H1 (cell line): ENCODE data around the gene FKBP2. TPM values are rescaled to one million over a fixed set of nuclear protein-coding genes. Genes with fewer than 3 reads are reported as not detected.

Experiments used
- CTCF ChIA-PET: fragments of 300-600 bp; sonication (Branson Sonifier 250); formaldehyde crosslinking; loops from one replicate; lab custom pipeline; 2021; ENCODE audit not compliant: partially characterized antibody; lab: Charles Lee
- POLR2A ChIA-PET: fragments of 300-600 bp; sonication (Branson Sonifier 250); formaldehyde crosslinking; loops from one replicate; lab custom pipeline; 2021; ENCODE audit warnings: inconsistent platforms; ENCODE audit not compliant: partially characterized antibody; lab: Charles Lee
- DNase-seq, 2 experiments: peaks; one replicate each; pipeline versions ENCODE4 v3.0.0 to v3.0.0-alpha.2; 2010 to 2022; ENCODE audit warnings: low spot score in 2 of 2, low read depth in 1 of 2, mixed read lengths in 1 of 2
- FAIRE-seq: peaks from 2 replicates; lab custom pipeline; 2011; peaks lifted over from hg19 to GRCh38; lab: Jason Lieb, UNC
- H2AFZ ChIP-seq: 2 replicates; pipeline ENCODE4 v1.8.1; 2012; ENCODE audit warnings: low read length, inconsistent platforms
- H2AK5ac ChIP-seq: 2 replicates; pipeline ENCODE4 v1.6.1; 2013; ENCODE audit warnings: low read depth, low read length
- H2BK120ac ChIP-seq: replicated peaks from 2 replicates; pipeline ENCODE3; 2013; ENCODE audit warnings: low read depth, low read length, inconsistent platforms
- H2BK12ac ChIP-seq: 2 replicates; pipeline ENCODE4 v1.6.1; 2013; ENCODE audit warnings: low read depth, low read length
- H2BK15ac ChIP-seq: 2 replicates; pipeline ENCODE4 v1.6.1; 2013; ENCODE audit warnings: low read length
- H2BK20ac ChIP-seq: 2 replicates; pipeline ENCODE4 v1.6.1; 2013; ENCODE audit warnings: low read length
- H2BK5ac ChIP-seq: 2 replicates; pipeline ENCODE4 v1.6.1; 2013; ENCODE audit warnings: low read depth, low read length
- H3K14ac ChIP-seq: 2 replicates; pipeline ENCODE4 v1.6.1; 2013; ENCODE audit warnings: inconsistent platforms; ENCODE audit not compliant: insufficient read length
- H3K18ac ChIP-seq: 2 replicates; pipeline ENCODE4 v1.6.1; 2013; ENCODE audit warnings: low read length; ENCODE audit errors: extremely low read depth
- H3K23ac ChIP-seq: 2 replicates; pipeline ENCODE4 v1.6.1; 2013; ENCODE audit warnings: inconsistent platforms; ENCODE audit not compliant: insufficient read length
- H3K23me2 ChIP-seq: 2 replicates; pipeline ENCODE4 v1.6.1; 2013; ENCODE audit warnings: low read depth, low read length
- H3K27ac ChIP-seq: 2 replicates; pipeline ENCODE4 v1.6.1; 2011; ENCODE audit warnings: low read depth, low read length, inconsistent platforms
- H3K27me3 ChIP-seq, 4 experiments: replicated peaks in 1 of 4; 1 replicate in 1 of 4; 2 replicates in 3 of 4; pipeline versions ENCODE4 v1.6.1 to v1.8.1; 2011 to 2013; ENCODE audit warnings: low read length in 3 of 4, mild to moderate bottlenecking in 3 of 4, inconsistent platforms in 2 of 4, mixed read lengths in 2 of 4, moderate library complexity in 1 of 4; ENCODE audit not compliant: control insufficient read depth in 3 of 4, insufficient read depth in 3 of 4; ENCODE audit errors: extremely low read depth in 1 of 4
- H3K36me3 ChIP-seq, 4 experiments: 2 replicates each; pipeline versions ENCODE4 v1.6.1 to v1.8.1; 2011 to 2013; ENCODE audit warnings: mild to moderate bottlenecking in 4 of 4, low read length in 3 of 4, moderate library complexity in 2 of 4, control low read depth in 1 of 4, inconsistent platforms in 1 of 4; ENCODE audit not compliant: insufficient read depth in 4 of 4, control insufficient read depth in 2 of 4
- H3K4ac ChIP-seq: replicated peaks from 2 replicates; pipeline ENCODE3; 2013; ENCODE audit warnings: low read length, low read depth, mixed read lengths, inconsistent platforms; ENCODE audit not compliant: insufficient read length
- H3K4me1 ChIP-seq, 4 experiments: replicated peaks in 1 of 4; 1 replicate in 1 of 4; 2 replicates in 3 of 4; pipeline versions ENCODE4 v1.6.1 to v1.8.1; 2011 to 2013; ENCODE audit warnings: low read length in 3 of 4, inconsistent platforms in 2 of 4, mixed read lengths in 1 of 4; ENCODE audit not compliant: insufficient read depth in 4 of 4, control insufficient read depth in 3 of 4
- H3K4me2 ChIP-seq, 2 experiments: 2 replicates each; pipeline versions ENCODE4 v1.6.1 to v1.8.1; 2011 to 2013; ENCODE audit warnings: low read depth in 2 of 2, low read length in 2 of 2, control low read depth in 1 of 2, inconsistent platforms in 1 of 2, mild to moderate bottlenecking in 1 of 2; ENCODE audit not compliant: insufficient read depth in 1 of 2
- H3K4me3 ChIP-seq, 4 experiments: fragments of 200-600, 300-600 bp in 1 of 4; sonication (generic), shearing (Covaris generic), sonication (Bioruptor Twin) in 1 of 4; 2 replicates each; pipeline versions ENCODE4 v1.5.1 to v1.8.1; 2011 to 2016; ENCODE audit warnings: low read length in 4 of 4, low read depth in 3 of 4, control low read depth in 2 of 4, inconsistent platforms in 2 of 4, mild to moderate bottlenecking in 2 of 4, mixed read lengths in 1 of 4, moderate library complexity in 1 of 4; ENCODE audit not compliant: insufficient read depth in 2 of 4; ENCODE audit errors: extremely low read depth in 1 of 4
- H3K56ac ChIP-seq: replicated peaks from 2 replicates; pipeline ENCODE3; 2013; ENCODE audit warnings: low read depth, mild to moderate bottlenecking, mixed read lengths, low read length, inconsistent platforms; ENCODE audit not compliant: insufficient read length
- H3K79me1 ChIP-seq: 2 replicates; pipeline ENCODE4 v1.6.1; 2013; ENCODE audit warnings: low read depth, low read length, control low read depth
- H3K79me2 ChIP-seq, 2 experiments: 2 replicates each; pipeline versions ENCODE4 v1.6.1 to v1.8.1; 2012 to 2013; ENCODE audit warnings: low read length in 2 of 2, mild to moderate bottlenecking in 2 of 2, inconsistent platforms in 1 of 2; ENCODE audit not compliant: insufficient read depth in 2 of 2, control insufficient read depth in 1 of 2
- H3K9ac ChIP-seq, 4 experiments: replicated peaks in 1 of 4; 1 replicate in 1 of 4; 2 replicates in 3 of 4; pipeline versions ENCODE4 v1.6.1 to v1.8.1; 2011 to 2013; ENCODE audit warnings: low read depth in 3 of 4, low read length in 3 of 4, control low read depth in 2 of 4, mild to moderate bottlenecking in 2 of 4, moderate library complexity in 2 of 4, inconsistent platforms in 1 of 4; ENCODE audit errors: extremely low read depth in 1 of 4
- H3K9me3 ChIP-seq, 2 experiments: 2 replicates each; pipeline versions ENCODE4 v1.6.1 to v1.8.1; 2012 to 2013; ENCODE audit warnings: mild to moderate bottlenecking in 2 of 2, moderate library complexity in 2 of 2, control low read depth in 1 of 2, inconsistent platforms in 1 of 2, low read depth in 1 of 2, low read length in 1 of 2, mixed read lengths in 1 of 2; ENCODE audit not compliant: insufficient read depth in 2 of 2
- H4K20me1 ChIP-seq, 2 experiments: replicated peaks in 1 of 2; 2 replicates each; pipeline versions ENCODE3 to v1.8.1; 2011 to 2013; ENCODE audit warnings: inconsistent platforms in 2 of 2, low read length in 2 of 2, mild to moderate bottlenecking in 1 of 2; ENCODE audit not compliant: insufficient read depth in 2 of 2, control insufficient read depth in 1 of 2
- H4K5ac ChIP-seq: 2 replicates; pipeline ENCODE4 v1.6.1; 2013; ENCODE audit warnings: low read length, low read depth, mixed read lengths, inconsistent platforms; ENCODE audit not compliant: insufficient read length
- H4K8ac ChIP-seq: 2 replicates; pipeline ENCODE4 v1.8.0; 2013; ENCODE audit warnings: mild to moderate bottlenecking, moderate library complexity, low read length, inconsistent platforms; ENCODE audit not compliant: insufficient read depth; ENCODE audit errors: extremely low read depth
- H4K91ac ChIP-seq: replicated peaks from 2 replicates; pipeline ENCODE3; 2013; ENCODE audit warnings: low read length, mixed read lengths, inconsistent platforms; ENCODE audit not compliant: insufficient read length
- ASH2L ChIP-seq: fragments of 200-600, 300-600 bp; sonication (generic); IDR thresholded peaks from one replicate; pipeline ENCODE4 v1.7.1; 2017; ENCODE audit warnings: low read length
- BACH1 ChIP-seq: IDR thresholded peaks from 2 replicates; pipeline ENCODE4 v1.6.1; 2012; ENCODE audit warnings: low read length, improper control_type of control experiment
- GABPA ChIP-seq: IDR thresholded peaks from 2 replicates; pipeline ENCODE4 v1.6.1; 2011; ENCODE audit warnings: mild to moderate bottlenecking, low read length, moderate library complexity, borderline replicate concordance; ENCODE audit not compliant: insufficient read depth
- JUND ChIP-seq: IDR thresholded peaks from 2 replicates; pipeline ENCODE4 v1.6.1; 2011; ENCODE audit warnings: mild to moderate bottlenecking, improper control_type of control experiment, low read length
- KDM4A ChIP-seq: IDR thresholded peaks from one replicate; pipeline ENCODE4 v1.7.1; 2012; ENCODE audit warnings: low read depth, mild to moderate bottlenecking, moderate library complexity, low read length, inconsistent platforms; ENCODE audit not compliant: severe bottlenecking
- RBBP5 ChIP-seq: IDR thresholded peaks from 2 replicates; pipeline ENCODE4 v1.7.1; 2012; ENCODE audit warnings: low read depth, mild to moderate bottlenecking, inconsistent platforms, low read length, moderate library complexity, borderline replicate concordance
- SAP30 ChIP-seq: fragments of 300-600 bp; sonication (generic); IDR thresholded peaks from 2 replicates; pipeline ENCODE4 v1.7.1; 2012; ENCODE audit warnings: low read length, moderate library complexity, mild to moderate bottlenecking, inconsistent platforms; ENCODE audit not compliant: insufficient read depth, insufficient replicate concordance
- WGBS, 2 experiments: shearing (Covaris generic) in 1 of 2; methylation state at CpG; one replicate each; pipeline versions ENCODE4 v1.1.6 to v1.1.7; 2013 to 2015; ENCODE audit warnings: low lambda C conversion rate in 2 of 2, mixed read lengths in 2 of 2, inconsistent platforms in 1 of 2, low coverage in 1 of 2, missing lambda C conversion rate in 1 of 2; ENCODE audit not compliant: insufficient replicate concordance in 2 of 2, insufficient coverage in 1 of 2, insufficient read length in 1 of 2; ENCODE audit errors: extremely low coverage in 1 of 2, missing lambda C conversion rate in 1 of 2; 5-methylcytosine and 5-hydroxymethylcytosine counted together
- polyA plus RNA-seq, 7 experiments: library from polyadenylated mRNA; depleted of rRNA in 3 of 7; stranded (reverse) in 5 of 7; unstranded in 2 of 7; fragments of >200 nt in 5 of 7; fragments of 200-250 nt in 2 of 7; gene quantifications; 1 replicate in 5 of 7; 2 replicates in 1 of 7; 4 replicates in 1 of 7; pipeline versions ENCODE4 v1.2.1 to v1.2.3, GENCODE V29; 2011 to 2013; ENCODE audit warnings: missing spikeins in 2 of 7, mixed read lengths in 2 of 7
- total RNA-seq: library from RNA; stranded (reverse); fragmentation: NEBNext Ultra II Directional; extraction: Animal tissue kit (Norgen Biotek cat#: 25700); gene quantifications from 2 replicates; pipeline ENCODE4 v1.2.1, GENCODE V29; 2021

Gene FKBP2
- total and polyA plus RNA-seq, 2 of the 8 experiments (the other 6 are each of a cell fraction or from before 2014, with no cell fraction given) = 41.7 to 52.5 TPM

GRCh38 chr11:64261556-64262080, 20.7 kb downstream of the FKBP2 start:
- Histone ChIP-seq H2BK15ac (no peak overlapping the region), H2BK20ac (no peak overlapping the region), H2AFZ (no peak overlapping the region), H3K18ac (no peak overlapping the region), H3K27me3 (no peaks in the 10 kb centered on the region), H3K36me3 (peaks cover 20 to 82% (median 38%) of the 10 kb centered on the region in 4 experiments), H3K79me2 (no peaks in the 10 kb centered on the region), H3K56ac (no peak overlapping the region), H3K14ac (no peak overlapping the region), H2BK12ac (no peak overlapping the region), H4K91ac (no peak overlapping the region), H4K20me1 (peaks cover 8 to 21% of the 10 kb centered on the region in 2 experiments), H4K5ac (no peak overlapping the region), H3K79me1 (no peaks in the 10 kb centered on the region), H3K23me2 (no peaks in the 10 kb centered on the region), H3K4me3 (no peak overlapping the region), H3K27ac (no peak overlapping the region), H2AK5ac (no peak overlapping the region), H3K4ac (no peak overlapping the region), H3K9me3 (no peaks in the 10 kb centered on the region), H3K9ac (no peak overlapping the region), H2BK5ac (no peak overlapping the region), H3K4me2 (no peak overlapping the region), H3K4me1 (no peaks in the 10 kb centered on the region; a peak in 3 of 7 replicates), H4K8ac (no peak overlapping the region), H3K23ac (no peak overlapping the region), H2BK120ac (no peak overlapping the region)
- ChIA-PET POLR2A (interaction anchor here (1.2 to 11.9 kb wide), 5 partner anchors 5 to 39 kb away, joined by 3 to 352 read pairs (median 4); partner anchors contain the start of genes CATSPERZ, FKBP2, PLCB3 and PPP1R14B), CTCF (interaction anchor here (0.7 to 7.9 kb wide), 6 partner anchors 6 to 55 kb away, joined by 3 to 62 read pairs (median 6); partner anchors contain the start of genes CATSPERZ and FERMT3)
- FAIRE-seq (no peak), DNase-seq (no peak)
- WGBS, 2 experiments = 93% methylated on average over 16 of the region's 18 CpGs; no CpG with 5 or more reads in 1 of the 2 experiments
- TF ChIP-seq BACH1 (no peak), SAP30 (no peak), GABPA (no peak), RBBP5 (no peak), ASH2L (no peak), JUND (no peak), KDM4A (no peak)
